ENCODE data around the gene ATF6. TPM values are rescaled to one million over a fixed set of nuclear protein-coding genes. Genes with fewer than 3 reads are reported as not detected.

ATF6 gene
- total RNA-seq, 1 experiment from 2014 or later, result 16.4 TPM

DNA sequence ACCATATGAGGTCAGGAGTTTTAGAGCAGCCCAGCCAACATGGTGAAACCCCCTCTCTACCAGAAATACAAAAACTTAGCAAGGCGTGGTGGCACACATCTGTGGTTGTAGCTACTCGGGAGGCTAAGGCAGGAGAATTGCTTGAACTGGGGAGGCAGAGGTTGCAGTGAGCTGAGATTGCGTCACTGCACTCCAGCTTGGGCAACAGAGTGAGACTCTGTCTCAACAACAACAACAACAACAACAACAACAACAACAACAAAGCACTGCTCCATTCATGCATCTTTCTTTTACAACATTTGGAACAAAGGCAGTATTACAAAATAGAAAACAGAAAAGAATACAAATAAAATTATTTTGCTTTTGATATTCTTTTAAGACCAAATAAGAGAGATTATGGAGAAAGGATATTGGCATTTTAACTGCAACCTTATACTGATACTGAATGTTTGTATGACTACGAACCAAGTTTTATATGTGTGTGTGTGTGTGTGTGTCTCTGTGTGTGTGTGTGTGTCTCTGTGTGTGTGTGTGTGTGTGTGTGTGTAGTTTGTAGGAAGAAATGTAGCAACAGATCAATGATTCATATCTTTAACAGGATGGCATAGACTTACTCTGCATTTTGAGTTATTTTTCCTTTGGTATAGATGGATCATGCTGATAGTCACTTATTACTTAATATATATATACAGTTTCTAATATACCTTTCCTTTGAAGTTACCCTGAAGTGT, 24.6 kb downstream of the ATF6 start:
- no peak for DNase-seq (ENCODE audit: low read depth, low spot score)
- intact Hi-C loops (cut with micrococcal nuclease; ENCODE audit: unreplicated experiment) (no loop called here), in situ Hi-C loops (cut with HindIII; ENCODE audit: low pct_unique_long_range_greater_than_20kb, low sequenced_read_pairs) (no loop called here)
- Histone ChIP-seq H3K36me3 (ENCODE audit: control insufficient read depth, insufficient read depth, low read length) (peaks cover 2% of the 10 kb centered on the region; the same call in 1 of the 2 replicates), H3K4me1 (ENCODE audit: control insufficient read depth, insufficient read depth, low read length) (no peaks in the 10 kb centered on the region), H3K4me3 (ENCODE audit: low read depth in 2 of 2, low read length in 2 of 2) (no peak overlapping the region), H3K27ac (ENCODE audit: low read length) (no peak overlapping the region), H3K9me3 (ENCODE audit: control insufficient read depth, insufficient read depth, low read depth, low read length) (no peaks in the 10 kb centered on the region), H3K27me3 (ENCODE audit: control insufficient read depth, insufficient read depth, low read length) (no peaks in the 10 kb centered on the region)
- no TSS peak for BruUV-seq (replicated peaks)
- TF ChIP-seq CTCF (IDR thresholded peaks at IDR 0.05) (no peak), SIN3A (IDR thresholded peaks at IDR 0.05; ENCODE audit: borderline replicate concordance, insufficient read depth, low read depth, low read length) (no peak), TCF7L2 (IDR thresholded peaks at IDR 0.05; ENCODE audit: low read depth, low read length) (no peak), REST (IDR thresholded peaks at IDR 0.05; ENCODE audit: insufficient read depth in 1 of 2, low read depth in 2 of 2, low read length in 1 of 2) (no peak), POLR2AphosphoS5 (IDR thresholded peaks at IDR 0.05; ENCODE audit: low read depth, low read length) (no peak)
- ChIA-PET CTCF (interaction anchor here (3.0 kb wide), 1 partner anchor 247 kb away, joined by 99 read pairs; no protein-coding TSS in a partner anchor), POLR2A (interaction anchor here (0.7 kb wide), 1 partner anchor 177 kb away, joined by 3 read pairs; no protein-coding TSS in a partner anchor)
- ATAC-seq, result no peak

DNA sequence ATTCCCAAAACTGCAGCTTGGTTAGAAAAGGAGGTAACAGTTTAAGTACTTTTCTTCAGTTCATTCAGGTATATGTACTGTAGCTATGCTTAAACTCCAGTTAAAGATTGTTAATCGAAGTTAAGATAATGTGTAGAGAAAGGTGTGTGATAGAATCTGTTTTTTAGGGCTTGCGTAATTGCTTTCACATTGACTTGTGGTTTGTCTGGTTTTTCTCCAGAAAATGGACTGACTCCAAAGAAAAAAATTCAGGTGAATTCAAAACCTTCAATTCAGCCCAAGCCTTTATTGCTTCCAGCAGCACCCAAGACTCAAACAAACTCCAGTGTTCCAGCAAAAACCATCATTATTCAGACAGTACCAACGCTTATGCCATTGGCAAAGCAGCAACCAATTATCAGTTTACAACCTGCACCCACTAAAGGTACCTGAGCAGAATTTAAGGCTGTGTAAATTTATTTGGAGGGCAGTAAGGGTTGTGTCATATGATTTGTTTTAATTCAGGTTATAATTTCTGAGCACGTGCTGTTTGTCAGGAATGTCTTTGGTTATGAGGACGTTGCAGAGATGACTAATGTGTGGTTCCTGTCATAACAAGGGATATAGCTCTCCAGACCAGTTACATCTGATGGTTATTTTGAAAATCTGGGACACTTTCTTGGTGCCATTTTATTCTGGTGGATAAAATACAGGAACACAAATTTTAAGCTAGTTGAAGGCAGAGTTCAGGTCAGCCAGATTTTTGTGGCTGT, 26.0 kb downstream of the ATF6 start:
- Histone ChIP-seq H3K4me1 (ENCODE audit: control insufficient read depth, insufficient read depth, low read length) (no peaks in the 10 kb centered on the region), H3K27ac (ENCODE audit: low read length) (no peak overlapping the region), H3K4me3 (ENCODE audit: low read depth in 2 of 2, low read length in 2 of 2) (no peak overlapping the region), H3K9me3 (ENCODE audit: control insufficient read depth, insufficient read depth, low read depth, low read length) (no peaks in the 10 kb centered on the region), H3K36me3 (ENCODE audit: control insufficient read depth, insufficient read depth, low read length) (peaks cover 2% of the 10 kb centered on the region; the same call in 1 of the 2 replicates), H3K27me3 (ENCODE audit: control insufficient read depth, insufficient read depth, low read length) (no peaks in the 10 kb centered on the region)
- BruUV-seq (replicated peaks), result no TSS peak
- ATAC-seq (0 out of 2 replicates have a peak, but pooled peaks have one; percentile 12), DNase-seq (ENCODE audit: low read depth, low spot score) (no peak)
- CTCF ChIA-PET, result interaction anchor here (0.6 to 3.0 kb wide), 8 partner anchors 16 to 257 kb away, joined by 3 to 99 read pairs (median 6); partner anchors contain the start of gene OLFML2B
- in situ Hi-C loops (cut with HindIII; ENCODE audit: low pct_unique_long_range_greater_than_20kb, low sequenced_read_pairs), result no loop called here
- intact Hi-C loops (cut with micrococcal nuclease; ENCODE audit: unreplicated experiment), result loop anchor here (2.0 kb wide), 1 partner anchor 245 kb away; no protein-coding TSS in a partner anchor
- POLR2A ChIA-PET, result interaction anchor here (0.6 to 0.8 kb wide), 3 partner anchors 36 to 245 kb away, joined by 3 to 14 read pairs (median 3); no protein-coding TSS in a partner anchor
- TF ChIP-seq REST (IDR thresholded peaks at IDR 0.05; ENCODE audit: insufficient read depth in 1 of 2, low read depth in 2 of 2, low read length in 1 of 2) (no peak), CTCF (IDR thresholded peaks at IDR 0.05) (no peak), POLR2AphosphoS5 (IDR thresholded peaks at IDR 0.05; ENCODE audit: low read depth, low read length) (no peak), TCF7L2 (IDR thresholded peaks at IDR 0.05; ENCODE audit: low read depth, low read length) (no peak), SIN3A (IDR thresholded peaks at IDR 0.05; ENCODE audit: borderline replicate concordance, insufficient read depth, low read depth, low read length) (no peak)

Data from Panc1 (cell line).